Stimulated activated CD4-positive, alpha-beta T cell treated with anti-CD3 and anti-CD28 coated beads, TNF-alpha, amount 100 ng/mL, for 24 hours (primary cell): ENCODE results near the gene GTF3C5.
"Not testable (repeated sequence)": the region's sequence is repeated elsewhere in the genome, so short reads cannot be mapped to it uniquely, and the experiment has no call there.

Experiments
- DNase-seq, 3 experiments: peaks; one replicate each; pipeline ENCODE4 v3.0.0-alpha.2; 2020; ENCODE audit warnings: low read depth in 3 of 3

GTF3C5 gene

DNA sequence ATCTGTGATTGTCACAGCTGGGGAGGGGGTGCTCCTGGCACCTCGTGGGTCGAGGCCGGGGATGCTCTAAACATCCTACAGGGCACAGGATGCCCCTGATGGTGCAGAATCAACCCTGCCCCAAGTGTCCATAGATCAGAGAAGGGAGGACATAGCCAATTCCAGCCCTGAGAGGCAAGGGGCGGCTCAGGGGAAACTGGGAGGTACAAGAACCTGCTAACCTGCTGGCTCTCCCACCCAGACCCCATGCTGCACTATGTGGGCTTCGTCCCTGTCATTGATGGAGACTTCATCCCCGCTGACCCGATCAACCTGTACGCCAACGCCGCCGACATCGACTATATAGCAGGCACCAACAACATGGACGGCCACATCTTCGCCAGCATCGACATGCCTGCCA, 37.6 kb downstream of the GTF3C5 start:
- not testable (repeated sequence) for DNase-seq

DNA sequence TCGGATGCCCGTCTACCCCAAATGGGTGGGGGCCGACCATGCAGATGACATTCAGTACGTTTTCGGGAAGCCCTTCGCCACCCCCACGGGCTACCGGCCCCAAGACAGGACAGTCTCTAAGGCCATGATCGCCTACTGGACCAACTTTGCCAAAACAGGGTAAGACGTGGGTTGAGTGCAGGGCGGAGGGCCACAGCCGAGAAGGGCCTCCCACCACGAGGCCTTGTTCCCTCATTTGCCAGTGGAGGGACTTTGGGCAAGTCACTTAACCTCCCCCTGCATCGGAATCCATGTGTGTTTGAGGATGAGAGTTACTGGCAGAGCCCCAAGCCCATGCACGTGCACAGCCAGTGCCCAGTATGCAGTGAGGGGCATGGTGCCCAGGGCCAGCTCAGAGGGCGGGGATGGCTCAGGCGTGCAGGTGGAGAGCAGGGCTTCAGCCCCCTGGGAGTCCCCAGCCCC, 39.7 kb downstream of the GTF3C5 start:
- DNase-seq = not testable (repeated sequence)

GRCh38 chr9:133070985-133071384, 40.2 kb downstream of the GTF3C5 start:
- not testable (repeated sequence) for DNase-seq

DNA sequence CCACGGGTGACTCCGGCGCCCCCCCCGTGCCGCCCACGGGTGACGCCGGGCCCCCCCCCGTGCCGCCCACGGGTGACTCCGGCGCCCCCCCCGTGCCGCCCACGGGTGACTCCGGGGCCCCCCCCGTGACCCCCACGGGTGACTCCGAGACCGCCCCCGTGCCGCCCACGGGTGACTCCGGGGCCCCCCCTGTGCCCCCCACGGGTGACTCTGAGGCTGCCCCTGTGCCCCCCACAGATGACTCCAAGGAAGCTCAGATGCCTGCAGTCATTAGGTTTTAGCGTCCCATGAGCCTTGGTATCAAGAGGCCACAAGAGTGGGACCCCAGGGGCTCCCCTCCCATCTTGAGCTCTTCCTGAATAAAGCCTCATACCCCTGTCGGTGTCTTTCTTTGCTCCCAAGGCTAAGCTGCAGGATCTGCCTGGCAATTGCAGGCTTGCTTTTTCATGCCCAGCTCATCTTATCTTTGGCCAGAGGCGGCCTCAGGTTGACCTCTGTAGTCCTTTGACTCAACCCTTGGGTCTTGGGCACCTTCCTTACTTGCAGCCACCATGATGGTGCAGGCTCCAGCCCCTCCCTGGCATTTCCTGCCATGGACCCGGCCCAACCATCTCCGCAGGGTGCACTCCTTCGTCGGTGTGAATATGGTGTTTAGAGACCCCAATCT, 40.8 kb downstream of the GTF3C5 start:
- no peak for DNase-seq

DNA sequence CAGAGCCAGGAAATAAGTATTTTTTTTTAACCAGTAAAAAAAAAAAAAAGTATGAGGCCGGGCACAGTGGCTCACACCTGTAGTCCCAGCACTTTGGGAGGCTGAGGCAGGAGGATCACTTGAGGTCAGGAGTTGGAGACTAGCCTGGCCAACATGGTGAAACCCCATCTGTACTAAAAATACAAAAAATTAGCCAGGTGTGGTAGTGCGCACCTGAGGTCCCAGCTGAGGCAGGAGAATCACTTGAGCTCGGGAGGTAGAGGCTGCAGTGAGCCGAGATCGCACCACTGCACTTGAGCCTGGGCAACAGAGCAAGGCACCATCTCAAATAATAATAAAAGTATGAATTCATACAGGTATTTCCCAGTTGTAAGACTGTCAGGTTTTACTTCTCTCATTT, 41.4 kb downstream of the GTF3C5 start:
- DNase-seq = not testable (repeated sequence)

GRCh38 chr9:133073086-133074014, 42.6 kb downstream of the GTF3C5 start:
- DNase-seq = no peak

DNA sequence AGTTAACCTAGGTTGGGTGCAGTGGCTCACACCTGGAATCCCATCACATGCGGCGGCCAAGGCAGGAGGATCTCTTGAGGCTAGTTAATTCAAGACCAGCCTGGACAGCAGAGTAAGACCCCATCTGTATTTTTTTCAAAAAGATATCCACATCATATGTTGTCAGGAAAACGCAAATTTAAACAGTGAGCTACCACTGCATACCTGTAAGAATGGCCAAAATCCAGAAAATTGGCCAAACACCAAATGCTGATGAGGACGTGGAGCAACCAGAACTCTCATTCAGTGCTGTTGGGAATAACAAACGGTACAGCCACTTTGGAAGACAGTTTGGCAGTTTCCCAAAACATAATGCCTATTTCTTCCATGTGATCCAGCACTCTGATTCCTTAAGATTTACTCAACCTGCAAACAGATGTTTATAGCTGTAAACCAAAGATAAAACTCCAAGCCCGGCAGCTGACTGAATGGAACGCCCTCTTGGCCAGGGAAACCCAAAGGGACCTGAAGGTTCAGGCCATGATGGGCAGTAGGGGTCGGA, 43.4 kb downstream of the GTF3C5 start:
- DNase-seq = no peak

- no peak for DNase-seq
Measured at GRCh38 chr9:133075925-133076630, 45.3 kb downstream of the GTF3C5 start.

DNA sequence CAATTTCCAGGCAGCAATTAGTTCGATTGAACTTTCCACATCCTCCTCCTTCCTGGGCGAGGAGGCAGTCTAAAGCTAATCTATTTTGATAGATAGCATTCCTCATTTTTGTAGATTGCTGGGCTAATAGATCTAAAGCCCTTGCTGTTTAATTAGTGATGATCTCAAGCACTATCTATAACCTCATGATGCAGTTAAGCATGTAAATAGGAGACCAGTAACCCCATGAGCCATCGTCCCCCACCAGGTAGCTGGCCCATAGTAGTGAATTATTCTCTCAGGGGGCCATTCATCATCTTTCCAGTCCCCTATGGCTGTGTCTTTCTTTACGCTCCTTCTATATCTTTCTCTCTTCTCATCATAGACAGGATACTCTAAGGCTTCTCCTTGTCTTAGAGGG, 45.9 kb downstream of the GTF3C5 start:
- DNase-seq = no peak

DNA sequence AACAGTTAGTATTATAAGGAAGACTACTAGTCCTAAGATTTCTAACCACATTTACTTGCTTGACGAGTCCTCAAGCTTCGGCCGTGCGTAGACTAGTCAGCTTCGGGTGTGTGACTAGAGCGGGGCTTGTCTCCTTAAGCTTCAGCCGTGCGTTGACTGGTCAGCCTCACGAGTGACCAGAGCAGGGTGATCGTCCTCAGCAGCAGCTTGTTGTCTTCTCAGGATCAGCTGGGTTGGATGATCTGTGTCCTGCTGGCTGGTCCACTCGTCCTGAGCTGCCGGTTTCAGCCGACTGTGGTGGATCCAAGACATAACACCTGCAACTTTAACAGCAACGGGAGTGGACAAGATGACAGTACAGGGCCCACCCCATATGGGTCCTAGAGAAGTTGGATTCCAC, 47.7 kb downstream of the GTF3C5 start:
- DNase-seq = no peak

DNA sequence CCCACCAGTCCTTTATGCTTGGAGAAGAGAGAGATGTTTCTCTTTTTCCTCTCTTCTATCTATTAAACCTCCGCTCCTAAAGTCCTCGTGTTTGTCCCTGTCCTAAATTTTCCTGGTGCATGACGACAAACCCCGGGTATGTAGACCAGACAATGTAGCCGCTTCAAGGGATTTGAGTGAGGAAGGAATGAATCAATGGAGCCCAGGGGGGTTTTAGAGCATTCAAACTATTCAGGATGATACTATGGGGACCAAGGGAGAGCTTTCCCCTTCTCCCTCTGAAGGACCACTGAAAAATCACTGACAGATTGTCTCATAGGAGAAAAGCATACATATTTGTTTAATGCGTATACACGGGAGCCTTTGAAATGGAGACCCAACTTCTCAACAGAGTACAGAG, 49.4 kb downstream of the GTF3C5 start:
- no peak for DNase-seq

GRCh38 chr9:133080786-133081779, 50.3 kb downstream of the GTF3C5 start:
- not testable (repeated sequence) for DNase-seq

DNA sequence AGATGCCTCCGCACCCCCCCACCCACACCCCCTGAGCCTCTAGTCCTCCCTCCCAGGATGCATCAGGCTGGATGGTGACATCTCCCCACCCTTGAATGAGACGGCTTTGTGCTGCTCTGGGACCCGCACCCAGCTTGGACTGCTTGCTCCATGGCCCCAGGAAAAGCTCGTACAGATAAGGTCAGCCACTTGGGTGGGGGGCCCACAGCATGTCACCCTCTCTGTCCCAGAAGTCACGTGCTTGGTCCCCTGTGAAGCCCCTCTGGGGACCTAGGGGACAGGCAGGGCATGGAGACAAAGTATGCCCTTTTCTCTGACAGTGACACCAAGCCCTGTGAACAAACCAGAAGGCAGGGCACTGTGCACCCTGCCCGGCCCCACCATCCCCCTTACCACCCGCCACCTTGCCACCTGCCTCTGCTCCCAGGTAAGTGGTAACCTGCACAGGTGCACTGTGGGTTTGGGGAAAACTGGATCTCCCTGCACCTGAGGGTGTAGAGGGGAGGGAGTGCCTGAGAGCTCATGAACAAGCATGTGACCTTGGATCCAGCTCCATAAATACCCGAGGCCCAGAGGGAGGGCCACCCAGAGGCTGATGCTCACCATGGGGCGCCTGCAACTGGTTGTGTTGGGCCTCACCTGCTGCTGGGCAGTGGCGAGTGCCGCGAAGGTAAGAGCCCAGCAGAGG, 51.3 kb downstream of the GTF3C5 start:
- not testable (repeated sequence) for DNase-seq

- DNase-seq = not testable (repeated sequence)
Measured at GRCh38 chr9:133083688-133084087, 52.9 kb downstream of the GTF3C5 start.

- not testable (repeated sequence) for DNase-seq
Measured at GRCh38 chr9:133086212-133086860, 55.5 kb downstream of the GTF3C5 start.

- no peak for DNase-seq
Measured at GRCh38 chr9:133086894-133087293, 56.1 kb downstream of the GTF3C5 start.

GRCh38 chr9:133087429-133088145, 56.8 kb downstream of the GTF3C5 start:
- DNase-seq = no peak

DNA sequence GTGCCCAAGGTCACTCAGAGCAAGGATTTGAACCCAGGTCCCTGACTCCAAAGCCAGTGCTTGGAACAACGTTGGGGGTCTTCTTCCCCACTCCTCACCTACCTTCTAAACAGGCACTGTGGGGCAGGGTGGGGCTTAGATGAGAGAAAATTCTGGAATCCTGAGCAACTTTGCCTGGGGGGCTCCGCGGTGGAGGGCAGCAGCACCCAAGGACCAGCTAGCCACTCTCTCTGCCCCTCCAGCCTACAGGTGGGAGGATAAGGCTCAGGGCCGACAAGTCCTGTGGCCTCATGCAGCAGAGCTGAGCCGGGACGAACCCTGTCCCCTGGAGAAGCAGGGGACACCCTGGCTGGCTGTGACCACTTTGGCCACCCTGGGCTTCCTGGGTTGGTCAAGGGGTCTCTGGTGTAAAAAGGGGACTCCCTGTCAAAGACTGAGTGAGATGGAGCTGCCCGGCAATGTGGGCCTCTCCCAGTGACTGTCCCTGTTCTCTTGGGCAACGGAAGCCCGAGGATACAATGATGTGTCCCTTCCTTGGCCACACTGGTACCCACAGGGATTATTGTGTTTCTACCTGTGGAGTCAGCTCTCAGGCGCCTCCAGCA, 57.5 kb downstream of the GTF3C5 start:
- DNase-seq = no peak
